ENCODE measurements around the gene ALG8.

GRCh38 chr11:78109081-78110015, 30.1 kb downstream of the ALG8 start:
- TF ChIP-seq MAX (IDR thresholded peaks at IDR 0.05; ENCODE audit: low read depth) (no peak), CTCF (IDR thresholded peaks at IDR 0.05) (no peak), POLR2AphosphoS5 (IDR thresholded peaks at IDR 0.05; ENCODE audit: low read depth, low read length) (no peak), FOXM1 (IDR thresholded peaks at IDR 0.05; ENCODE audit: low read depth) (no peak), ZBTB33 (IDR thresholded peaks at IDR 0.05; ENCODE audit: borderline replicate concordance, low read depth) (no peak), NFIC (IDR thresholded peaks at IDR 0.05; ENCODE audit: borderline replicate concordance) (no peak), GABPA (IDR thresholded peaks at IDR 0.05; ENCODE audit: low read depth) (no peak), MXI1 (IDR thresholded peaks at IDR 0.05; ENCODE audit: low read depth, low read length) (no peak), EP300 (IDR thresholded peaks at IDR 0.05; ENCODE audit: borderline replicate concordance in 1 of 2, low read depth in 1 of 2, low read length in 1 of 2) (no peak), USF2 (IDR thresholded peaks at IDR 0.05; ENCODE audit: borderline replicate concordance, low read depth, low read length) (no peak), PBX3 (IDR thresholded peaks at IDR 0.05) (no peak), JUND (IDR thresholded peaks at IDR 0.05) (no peak), TCF12 (IDR thresholded peaks at IDR 0.05) (no peak)
